ENCODE results near the gene OR5A2.
A peak's percentile ranks its signal among the peaks of the same experiment; 100 is the strongest.
"Not testable (repeated sequence)": the region's sequence is repeated elsewhere in the genome, so short reads cannot be mapped to it uniquely, and the experiment has no call there.

The OR5A2 gene

GRCh38 chr11:59426361-59427067, at the start of gene OR5A2:
OR5A2 (minus strand) TSS chr11:59426413; CDS start chr11:59422953, 3,460 bp downstream.
- DNase-seq (ENCODE audit: low spot score): no peak

- no peak for DNase-seq (ENCODE audit: low spot score)
Measured at GRCh38 chr11:59475176-59475575, 49.0 kb upstream of the OR5A2 start.

GRCh38 chr11:59473015-59473414, 46.8 kb upstream of the OR5A2 start, which contains the start of gene OR4D10:
OR4D10 (plus strand) TSS chr11:59473315; CDS start chr11:59477430, 4,115 bp downstream.
- no peak for DNase-seq (ENCODE audit: low spot score)

GRCh38 chr11:59463190-59463641, 37.0 kb upstream of the OR5A2 start:
- DNase-seq (ENCODE audit: low spot score): no peak

GRCh38 chr11:59459916-59460315, 33.7 kb upstream of the OR5A2 start:
- no peak for DNase-seq (ENCODE audit: low spot score)

- no peak for DNase-seq (ENCODE audit: low spot score)
Measured at GRCh38 chr11:59456661-59457060, 30.4 kb upstream of the OR5A2 start, which contains the start of gene OR4D6. OR4D6 (plus strand) TSS chr11:59456961; CDS start chr11:59456961, 0 bp downstream.

- no peak for DNase-seq (ENCODE audit: low spot score)
Measured at GRCh38 chr11:59448484-59448883, 22.3 kb upstream of the OR5A2 start.

- DNase-seq (ENCODE audit: low spot score): not testable (repeated sequence)
Measured at GRCh38 chr11:59445624-59446023, 19.4 kb upstream of the OR5A2 start.

GRCh38 chr11:59437770-59438169, 11.6 kb upstream of the OR5A2 start:
- DNase-seq (ENCODE audit: low spot score): no peak

GRCh38 chr11:59436169-59436568, 10.0 kb upstream of the OR5A2 start, which contains the start of gene OR5A1:
OR5A1 (plus strand) TSS chr11:59436469; CDS start chr11:59443169, 6,700 bp downstream.
- no peak for DNase-seq (ENCODE audit: low spot score)

GRCh38 chr11:59429924-59430516, 3.8 kb upstream of the OR5A2 start:
- peak; percentile 31 for DNase-seq (ENCODE audit: low spot score)

GRCh38 chr11:59427068-59427382, 812 bp upstream of the OR5A2 start:
- DNase-seq (ENCODE audit: low spot score): no peak

GRCh38 chr11:59425131-59425530, 1.1 kb downstream of the OR5A2 start:
- no peak for DNase-seq (ENCODE audit: low spot score)

GRCh38 chr11:59423835-59424234, 2.4 kb downstream of the OR5A2 start:
- DNase-seq (ENCODE audit: low spot score): no peak

GRCh38 chr11:59418156-59418555, 8.1 kb downstream of the OR5A2 start:
- DNase-seq (ENCODE audit: low spot score): no peak

GRCh38 chr11:59417023-59417422, 9.2 kb downstream of the OR5A2 start:
- DNase-seq (ENCODE audit: low spot score): no peak

- DNase-seq (ENCODE audit: low spot score): no peak
Measured at GRCh38 chr11:59416613-59417012, 9.6 kb downstream of the OR5A2 start.

GRCh38 chr11:59415111-59415510, 11.1 kb downstream of the OR5A2 start:
- no peak for DNase-seq (ENCODE audit: low spot score)

GRCh38 chr11:59413646-59414045, 12.6 kb downstream of the OR5A2 start:
- no peak for DNase-seq (ENCODE audit: low spot score)

GRCh38 chr11:59403546-59403945, 22.7 kb downstream of the OR5A2 start:
- DNase-seq (ENCODE audit: low spot score): no peak

- DNase-seq (ENCODE audit: low spot score): no peak
Measured at GRCh38 chr11:59401262-59401552, 25.0 kb downstream of the OR5A2 start.

- no peak for DNase-seq (ENCODE audit: low spot score)
Measured at GRCh38 chr11:59400461-59401261, 25.6 kb downstream of the OR5A2 start.

- no peak for DNase-seq (ENCODE audit: low spot score)
Measured at GRCh38 chr11:59394186-59394585, 32.0 kb downstream of the OR5A2 start.

Data from HuH-7.5 (cell line).